OCI-LY7 (cell line): ENCODE data around the gene FAM177A1. TPM values are rescaled to one million over a fixed set of nuclear protein-coding genes. Genes with fewer than 3 reads are reported as not detected.

Experiments
- BruUV-seq: library from RNA; stranded (reverse); fragments of 400-500 nt; replicated peaks from 2 replicates; lab custom pipeline; 2021; lab: Mats Ljungman, UMichigan
- CTCF ChIA-PET: fragments of 300-600 bp; sonication (Branson Sonifier 250); formaldehyde crosslinking; loops from one replicate; lab custom pipeline; 2022; ENCODE audit warnings: antibody characterized with exemption; ENCODE audit not compliant: unreplicated experiment; lab: Charles Lee
- POLR2A ChIA-PET: fragments of 300-600 bp; sonication (Branson Sonifier 250); formaldehyde crosslinking; loops from one replicate; lab custom pipeline; 2022; ENCODE audit warnings: antibody characterized with exemption; lab: Charles Lee
- DNase-seq: peaks from one replicate; pipeline ENCODE4 v3.0.0-alpha.2; 2015; ENCODE audit warnings: low spot score
- H2AFZ ChIP-seq: fragments of 200-600 bp; sonication (generic), shearing (Covaris generic); 2 replicates; pipeline ENCODE4 v1.6.1; 2014; ENCODE audit warnings: mild to moderate bottlenecking, antibody characterized with exemption, low read length, moderate library complexity
- H3K27ac ChIP-seq: fragments of 200-600 bp; sonication (generic); 2 replicates; pipeline ENCODE4 v1.5.1; 2014; ENCODE audit warnings: mixed run types, low read depth, mild to moderate bottlenecking, moderate library complexity, low read length, inconsistent platforms; ENCODE audit not compliant: poor library complexity, severe bottlenecking
- H3K36me3 ChIP-seq: fragments of 200-600 bp; sonication (generic); 2 replicates; pipeline ENCODE4 v1.6.1; 2014; ENCODE audit warnings: mild to moderate bottlenecking, antibody characterized with exemption, low read length, moderate library complexity, mixed read lengths; ENCODE audit not compliant: insufficient read depth
- H3K4me1 ChIP-seq: fragments of 200-600 bp; sonication (generic); 2 replicates; pipeline ENCODE4 v1.5.1; 2014; ENCODE audit warnings: mild to moderate bottlenecking, low read length; ENCODE audit not compliant: insufficient read depth, poor library complexity, severe bottlenecking
- H3K4me2 ChIP-seq: fragments of 200-600 bp; sonication (generic); 2 replicates; pipeline ENCODE4 v1.6.1; 2014; ENCODE audit warnings: mild to moderate bottlenecking, low read length
- H3K4me3 ChIP-seq: fragments of 200-600 bp; sonication (generic); 2 replicates; pipeline ENCODE4 v1.5.1; 2014; ENCODE audit warnings: mild to moderate bottlenecking, low read depth, low read length; ENCODE audit not compliant: poor library complexity, severe bottlenecking
- H3K79me2 ChIP-seq: fragments of 200-600 bp; sonication (generic); 2 replicates; pipeline ENCODE4 v1.6.1; 2016; ENCODE audit warnings: low read depth, mild to moderate bottlenecking, low read length, moderate library complexity, mixed read lengths; ENCODE audit not compliant: insufficient read depth
- H3K9me2 ChIP-seq: fragments of 200-600 bp; sonication (generic); 2 replicates; pipeline ENCODE4 v1.6.1; 2016; ENCODE audit warnings: mild to moderate bottlenecking, low read length, mixed read lengths; ENCODE audit not compliant: insufficient read depth
- H3K9me3 ChIP-seq: fragments of 200-600 bp; sonication (generic); 2 replicates; pipeline ENCODE4 v1.6.1; 2014; ENCODE audit warnings: mild to moderate bottlenecking, mixed run types, low read length, mixed read lengths
- H4K20me1 ChIP-seq: fragments of 200-600 bp; sonication (generic); 2 replicates; pipeline ENCODE4 v1.6.1; 2014; ENCODE audit warnings: mild to moderate bottlenecking, antibody characterized with exemption, low read length, moderate library complexity, mixed read lengths; ENCODE audit not compliant: insufficient read depth
- CTCF ChIP-seq: fragments of 200-600 bp; sonication (generic); conservative IDR thresholded peaks from 2 replicates; pipeline ENCODE4 v1.5.1; 2014; ENCODE audit warnings: mild to moderate bottlenecking, antibody characterized with exemption, low read length, moderate library complexity, mixed read lengths
- EZH2phosphoT487 ChIP-seq: fragments of 200-600 bp; sonication (generic); IDR thresholded peaks from 2 replicates; pipeline ENCODE4 v1.6.1; 2018; ENCODE audit warnings: low read depth, borderline replicate concordance, mild to moderate bottlenecking, mixed run types, antibody characterized with exemption, low read length, moderate library complexity, mixed read lengths
- intact Hi-C: fragments of 100-400 bp; cut with micrococcal nuclease; formaldehyde crosslinking; loops from one replicate; pipeline ENCODE4 v1.10.0; 2022; ENCODE audit not compliant: unreplicated experiment
- total RNA-seq, 2 experiments: library from RNA; depleted of rRNA in 1 of 2; stranded (reverse); fragments of >200 nt in 1 of 2; shearing (Covaris generic) in 1 of 2; gene quantifications; 2 replicates each; pipeline ENCODE4 v1.2.3, GENCODE V29; 2014 to 2022

The FAM177A1 gene
- total RNA-seq, 2 experiments from 2014 or later = 17.3 to 31.8 TPM

GRCh38 chr14:35078082-35078481, 32.0 kb downstream of the FAM177A1 start:
- Histone ChIP-seq H2AFZ (no peak overlapping the region), H3K9me2 (no peaks in the 10 kb centered on the region), H3K27ac (no peak overlapping the region), H4K20me1 (no peaks in the 10 kb centered on the region), H3K4me1 (no peaks in the 10 kb centered on the region), H3K4me3 (no peak overlapping the region), H3K4me2 (no peak overlapping the region), H3K79me2 (no peaks in the 10 kb centered on the region), H3K36me3 (peaks cover 16% of the 10 kb centered on the region; the same call in 1 of the 2 replicates), H3K9me3 (no peaks in the 10 kb centered on the region)
- POLR2A ChIA-PET = interaction anchor here (0.6 to 0.9 kb wide), 5 partner anchors 16 to 393 kb away, joined by 3 read pairs; no protein-coding TSS in a partner anchor
- TF ChIP-seq CTCF (no peak), EZH2phosphoT487 (no peak)
- intact Hi-C loops = no loop called here
- no TSS peak for BruUV-seq
- CTCF ChIA-PET = no interaction called here
- no peak for DNase-seq

DNA sequence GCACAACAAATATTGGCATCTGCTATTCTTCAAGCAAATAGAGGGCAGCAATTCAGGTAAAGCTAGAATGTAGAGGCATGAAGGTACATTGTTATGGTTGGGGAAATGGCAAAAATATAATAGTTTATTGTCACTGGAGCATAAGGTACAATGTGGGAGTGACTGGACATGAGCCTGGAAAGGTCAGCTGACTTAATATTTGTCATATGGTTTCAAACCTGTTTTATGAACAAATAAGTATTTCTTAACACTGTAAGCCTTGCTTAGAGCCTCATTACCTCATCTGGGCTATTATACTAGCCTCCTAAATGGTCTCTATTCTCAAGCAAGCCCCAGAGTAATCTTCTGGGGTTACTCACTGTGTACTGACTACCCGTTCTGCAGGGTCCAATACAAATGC, 33.7 kb downstream of the FAM177A1 start:
- Histone ChIP-seq H3K4me3 (no peak overlapping the region), H3K9me2 (no peaks in the 10 kb centered on the region), H3K9me3 (no peaks in the 10 kb centered on the region), H3K4me2 (no peak overlapping the region), H3K27ac (no peak overlapping the region), H4K20me1 (no peaks in the 10 kb centered on the region), H3K4me1 (no peaks in the 10 kb centered on the region), H3K79me2 (no peaks in the 10 kb centered on the region), H2AFZ (no peak overlapping the region), H3K36me3 (peaks cover 29% of the 10 kb centered on the region)
- intact Hi-C loops = no loop called here
- no peak for DNase-seq
- CTCF ChIA-PET = no interaction called here
- POLR2A ChIA-PET = interaction anchor here (1.1 kb wide), 1 partner anchor 18 kb away, joined by 3 read pairs; no protein-coding TSS in a partner anchor
- BruUV-seq = no TSS peak
- TF ChIP-seq EZH2phosphoT487 (no peak), CTCF (no peak)

DNA sequence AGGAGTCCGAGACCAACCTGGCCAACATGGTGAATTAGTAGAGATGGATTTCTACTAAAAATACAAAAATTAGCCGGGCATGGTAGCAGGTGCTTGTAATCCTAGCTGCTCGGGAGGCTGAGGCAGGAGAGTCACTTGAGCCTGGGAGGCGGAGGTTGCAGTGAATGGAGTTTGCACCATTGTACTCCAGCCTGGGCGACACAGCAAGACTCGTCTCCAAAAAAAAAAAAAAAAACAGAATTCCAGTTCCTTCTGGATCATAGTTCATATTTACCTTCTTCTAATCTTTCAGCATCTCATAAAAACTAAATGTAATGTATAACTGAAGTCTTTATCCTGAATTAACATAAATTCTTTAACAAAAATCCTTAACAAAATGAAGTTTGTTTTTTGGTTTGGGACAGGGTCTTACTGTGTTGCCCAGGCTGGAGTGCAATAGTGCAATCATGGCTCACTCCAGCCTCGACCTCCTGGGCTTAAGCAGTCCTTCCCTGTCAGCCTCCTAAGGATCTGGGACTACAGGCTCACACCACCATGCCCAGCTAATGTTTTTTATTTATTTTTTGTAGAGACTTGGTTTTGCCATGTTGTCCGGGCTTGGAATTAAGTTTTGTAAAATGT, 37.6 kb downstream of the FAM177A1 start:
- ChIA-PET CTCF (no interaction called here), POLR2A (interaction anchor here (0.7 kb wide), 1 partner anchor 58 kb away, joined by 3 read pairs; no protein-coding TSS in a partner anchor)
- Histone ChIP-seq H3K9me3 (no peaks in the 10 kb centered on the region), H3K4me1 (no peaks in the 10 kb centered on the region), H4K20me1 (no peaks in the 10 kb centered on the region), H2AFZ (no peak overlapping the region), H3K27ac (no peak overlapping the region), H3K4me2 (no peak overlapping the region), H3K9me2 (no peaks in the 10 kb centered on the region), H3K4me3 (no peak overlapping the region), H3K36me3 (peaks cover 64% of the 10 kb centered on the region), H3K79me2 (no peaks in the 10 kb centered on the region)
- BruUV-seq = no TSS peak
- TF ChIP-seq EZH2phosphoT487 (no peak), CTCF (no peak)
- intact Hi-C loops = no loop called here
- DNase-seq = no peak
